ENCODE measurements around the gene IL34.

- TF ChIP-seq POLR2A (IDR thresholded peaks at IDR 0.05) (no peak), CTCF (IDR thresholded peaks at IDR 0.05) (no peak), POLR2AphosphoS5 (IDR thresholded peaks at IDR 0.05) (no peak)
Measured at GRCh38 chr16:70630960-70631745, 15.2 kb upstream of the IL34 start.
